Activated T-cell treated with anti-CD3 and anti-CD28 coated beads for 48 hours (primary cell): ENCODE data around the gene MYL9.
"Not testable (repeated sequence)": the region's sequence is repeated elsewhere in the genome, so short reads cannot be mapped to it uniquely, and the experiment has no call there.

Experiments used
- DNase-seq: peaks from one replicate; pipeline ENCODE4 v3.0.0-alpha.2; 2020; ENCODE audit warnings: low read depth

The MYL9 gene

GRCh38 chr20:36549628-36549941, 8.3 kb downstream of the MYL9 start:
- DNase-seq, result no peak

DNA sequence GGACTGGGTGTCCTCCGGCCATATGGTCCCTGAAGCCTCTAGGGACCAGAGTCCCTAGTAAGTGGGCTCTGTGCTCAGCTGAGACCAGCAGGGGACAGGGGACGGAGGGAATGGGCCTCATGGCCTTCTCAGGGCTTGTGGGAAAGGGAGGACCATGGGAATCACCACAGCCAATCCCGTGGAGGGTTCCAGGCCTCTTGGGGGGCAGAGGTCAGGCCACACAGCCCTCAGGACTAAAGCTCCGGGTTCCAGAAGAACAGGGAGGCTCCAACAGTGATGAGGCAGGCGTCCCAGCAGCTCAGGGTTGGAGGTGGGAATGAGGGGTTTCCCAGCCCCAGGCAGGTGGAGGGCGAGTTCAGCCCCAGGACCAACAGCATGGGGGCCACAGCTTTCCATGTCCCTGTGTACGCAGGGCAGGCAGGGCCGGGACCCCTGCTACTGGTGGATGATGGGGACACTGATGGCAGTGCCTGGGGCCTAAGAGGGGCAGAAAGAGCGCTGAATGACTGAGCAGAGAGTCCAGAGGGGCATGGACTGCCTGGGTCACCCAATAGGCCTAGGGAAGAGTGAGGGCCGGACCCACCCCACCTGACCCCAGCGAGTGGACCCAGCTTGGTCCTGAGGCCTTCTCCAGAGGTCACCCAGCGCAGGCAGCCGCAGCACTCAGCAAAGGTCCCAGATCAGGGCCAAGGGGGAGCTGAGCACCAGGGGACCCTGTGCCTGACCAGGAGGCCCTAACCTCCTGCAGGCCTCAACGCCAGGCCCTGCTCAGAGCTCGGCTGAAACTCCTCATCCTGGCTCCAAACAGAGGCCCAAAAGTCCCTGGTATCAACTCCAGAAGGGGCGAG, 8.8 kb downstream of the MYL9 start:
- DNase-seq, result no peak

DNA sequence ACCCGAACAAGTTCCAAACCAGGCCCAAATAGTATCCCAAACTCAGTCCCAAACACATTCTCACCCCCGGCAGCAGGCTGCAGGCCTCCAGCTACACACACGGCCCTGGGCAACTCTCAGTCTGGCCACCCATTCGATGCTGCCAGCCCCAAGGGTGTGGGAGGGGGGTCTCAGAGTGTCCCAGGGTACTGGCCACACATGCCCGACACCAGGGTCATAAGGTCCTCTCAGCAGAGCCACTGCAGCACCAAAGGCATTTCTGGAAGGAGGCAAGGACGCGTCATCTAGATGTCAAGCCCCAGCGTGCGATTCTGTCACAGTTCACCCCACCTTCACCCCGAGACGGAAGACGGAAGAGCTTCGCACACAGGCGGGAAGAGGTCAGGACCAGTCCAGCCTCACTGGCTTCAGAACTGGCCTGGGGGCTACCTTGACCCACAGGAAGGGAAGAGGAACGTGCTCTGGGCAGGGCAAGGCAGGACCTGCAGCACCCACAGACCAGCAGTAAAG, 9.5 kb downstream of the MYL9 start:
- no peak for DNase-seq

DNA sequence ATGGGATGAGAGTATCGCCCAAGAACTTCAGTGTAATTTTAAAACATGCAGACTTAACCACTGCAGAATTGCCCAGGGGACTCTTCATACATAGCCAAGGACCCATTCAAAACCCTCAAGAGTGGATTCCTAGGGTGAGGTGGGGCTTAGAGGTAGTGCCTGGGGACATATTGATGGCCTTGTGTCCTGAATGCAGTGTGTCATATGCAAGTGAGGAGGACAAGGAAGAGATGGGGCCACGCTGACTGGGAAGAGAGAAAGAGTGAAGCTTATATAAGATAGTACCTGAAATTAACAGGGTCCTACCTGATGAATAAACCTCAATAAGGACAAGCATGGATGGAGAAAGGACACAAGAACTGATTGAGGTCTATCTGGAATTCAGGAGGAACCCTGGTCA, 13.9 kb downstream of the MYL9 start:
- DNase-seq, result no peak

GRCh38 chr20:36562724-36563123, 21.4 kb downstream of the MYL9 start:
- DNase-seq, result no peak

- no peak for DNase-seq
Observed at GRCh38 chr20:36563374-36563773, 22.1 kb downstream of the MYL9 start.

DNA sequence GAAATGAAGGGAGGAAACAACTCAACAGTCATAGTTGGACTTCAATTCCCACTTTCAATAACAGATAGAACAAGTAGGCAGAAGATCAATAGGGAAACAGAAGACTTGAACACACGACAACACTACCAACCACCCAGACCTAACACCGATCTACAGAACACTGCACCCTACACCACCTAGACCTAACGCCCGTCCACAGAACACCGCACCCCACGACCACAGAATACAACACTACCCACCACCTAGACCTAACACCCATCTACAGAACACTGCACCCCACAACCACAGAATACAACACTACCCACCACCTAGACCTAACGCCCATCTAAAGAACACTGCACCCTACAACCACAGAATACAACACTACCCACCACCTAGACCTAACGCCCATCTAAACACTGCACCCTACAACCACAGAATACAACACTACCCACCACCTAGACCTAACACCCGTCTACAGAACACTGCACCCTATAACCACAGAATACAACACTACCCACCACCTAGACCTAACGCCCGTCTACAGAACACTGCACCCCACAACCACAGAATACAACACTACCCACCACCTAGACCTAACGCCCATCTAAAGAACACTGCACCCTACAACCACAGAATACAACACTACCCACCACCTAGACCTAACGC, 22.9 kb downstream of the MYL9 start:
- not testable (repeated sequence) for DNase-seq

GRCh38 chr20:36564726-36565121, 23.4 kb downstream of the MYL9 start:
- DNase-seq, result not testable (repeated sequence)

DNA sequence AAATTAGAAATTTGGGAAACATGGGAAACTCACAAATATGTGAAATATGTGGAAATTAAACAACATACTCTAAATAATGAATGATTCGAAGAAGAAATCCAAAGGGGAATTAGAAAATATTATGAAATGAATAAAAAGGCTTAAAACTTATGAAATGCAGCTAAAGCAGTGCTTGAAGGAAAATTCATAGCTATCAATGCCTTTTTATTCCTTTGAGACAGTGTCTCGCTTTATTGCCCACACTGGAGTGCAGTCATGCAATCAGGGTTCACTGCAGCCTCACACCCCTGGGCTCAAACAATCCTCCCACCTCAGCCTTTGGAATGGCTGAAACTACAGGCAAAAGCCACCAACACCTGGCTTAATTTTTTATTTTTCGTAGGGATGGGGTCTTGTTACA, 24.2 kb downstream of the MYL9 start:
- DNase-seq, result no peak

DNA sequence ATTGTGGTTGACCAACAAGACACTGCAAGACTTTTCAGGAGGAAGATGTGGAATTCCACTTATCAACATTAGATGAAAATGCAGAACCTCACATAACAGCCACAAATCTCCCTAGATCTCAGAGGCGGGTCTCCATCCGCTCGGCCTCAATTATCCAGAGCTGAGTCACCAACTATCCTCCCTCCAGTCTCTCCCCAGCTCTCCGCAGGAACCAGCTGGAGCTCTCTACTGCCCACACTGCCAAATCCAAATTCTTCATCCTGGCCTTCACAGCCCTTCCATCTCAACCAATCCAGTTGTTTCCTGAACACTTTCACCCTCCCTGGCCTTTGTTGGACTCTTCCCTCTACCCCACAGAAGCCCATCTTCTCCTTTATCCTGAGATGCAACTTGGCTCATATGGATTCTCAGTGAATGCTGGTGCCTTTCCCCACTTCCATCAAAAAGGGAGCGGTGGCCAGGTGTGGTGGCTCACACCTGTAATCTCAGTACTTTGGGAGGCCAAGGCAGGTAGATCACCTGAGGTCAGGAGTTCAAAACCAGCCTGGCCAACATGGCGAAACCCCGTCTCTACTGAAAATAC, 28.6 kb downstream of the MYL9 start:
- no peak for DNase-seq

- no peak for DNase-seq
Observed at GRCh38 chr20:36571564-36572504, 30.5 kb downstream of the MYL9 start.

GRCh38 chr20:36572701-36573102, 31.4 kb downstream of the MYL9 start:
- DNase-seq, result peak; percentile 68

GRCh38 chr20:36573103-36573797, 31.9 kb downstream of the MYL9 start, which contains the start of gene TGIF2:
Gene TGIF2 (plus strand): TSS chr20:36573597. CDS start chr20:36578775, 5,178 bp downstream.
- peak; percentile 91 for DNase-seq

DNA sequence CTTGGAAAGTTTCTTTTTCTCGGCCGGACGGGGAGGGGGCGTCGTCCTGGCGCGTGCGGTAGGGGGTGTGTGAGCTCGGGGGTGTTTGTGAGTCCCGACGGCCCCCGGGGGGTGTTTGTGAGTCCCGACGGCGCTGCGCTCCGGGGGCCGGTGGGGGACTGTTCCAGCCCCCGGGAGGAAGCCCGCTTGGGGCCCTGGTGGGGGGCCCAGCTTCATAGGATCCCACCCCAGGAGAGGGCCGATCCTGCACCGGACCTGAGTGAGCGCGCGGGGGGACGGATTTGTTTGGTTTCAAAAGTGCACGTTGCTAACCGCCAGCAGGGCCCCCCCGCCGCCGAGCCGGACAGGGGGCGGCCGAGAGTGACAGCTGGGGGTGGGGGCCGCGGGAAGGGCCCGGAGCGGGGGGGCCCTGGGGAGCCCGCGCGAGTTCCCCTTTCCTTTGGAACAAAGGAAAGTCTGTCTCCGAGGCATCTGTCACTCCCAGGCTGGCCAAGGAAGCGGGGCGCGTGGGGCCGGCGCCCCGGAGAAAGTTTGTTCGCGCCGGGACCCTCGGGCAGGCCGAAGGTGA, 32.6 kb downstream of the MYL9 start:
- DNase-seq, result no peak

DNA sequence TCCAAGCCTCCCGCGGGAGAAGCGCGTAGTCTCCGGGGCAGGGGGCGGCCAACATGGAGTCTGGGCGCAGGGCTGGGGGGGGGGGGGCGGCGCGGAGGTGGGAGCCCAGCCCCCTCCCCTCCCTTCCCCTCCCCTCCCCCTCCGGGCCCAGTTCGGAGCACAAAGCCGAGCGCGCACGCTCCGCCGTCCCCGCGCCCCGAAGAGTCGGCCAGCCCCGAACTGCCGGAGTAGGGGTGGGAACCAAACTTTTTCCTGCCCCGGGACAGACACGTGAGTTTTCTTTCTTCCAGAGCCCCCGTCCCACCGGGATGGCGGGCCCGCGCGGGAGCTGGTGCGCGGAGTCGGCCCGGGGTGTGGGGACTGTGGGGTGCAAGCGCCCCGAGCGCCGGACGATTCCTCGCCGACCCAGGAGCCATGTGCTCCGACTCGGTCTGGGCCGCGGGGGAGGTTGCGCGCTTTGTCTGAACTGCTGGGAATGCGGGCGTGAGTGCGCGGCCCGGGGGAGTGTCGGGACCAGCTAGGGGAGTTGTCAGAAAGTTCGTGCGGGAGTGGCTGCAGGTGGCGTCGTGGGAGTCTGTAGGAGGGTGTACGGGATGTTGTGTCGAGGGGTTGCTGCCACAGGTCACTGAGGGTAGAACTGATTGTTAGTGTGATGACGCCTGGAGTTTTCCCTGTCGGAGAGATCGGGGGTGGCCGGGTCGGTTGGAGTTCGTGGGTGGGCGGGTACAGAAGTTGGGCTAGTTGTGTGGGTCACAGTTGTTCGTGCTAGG, 33.2 kb downstream of the MYL9 start:
- DNase-seq, result peak; percentile 42

DNA sequence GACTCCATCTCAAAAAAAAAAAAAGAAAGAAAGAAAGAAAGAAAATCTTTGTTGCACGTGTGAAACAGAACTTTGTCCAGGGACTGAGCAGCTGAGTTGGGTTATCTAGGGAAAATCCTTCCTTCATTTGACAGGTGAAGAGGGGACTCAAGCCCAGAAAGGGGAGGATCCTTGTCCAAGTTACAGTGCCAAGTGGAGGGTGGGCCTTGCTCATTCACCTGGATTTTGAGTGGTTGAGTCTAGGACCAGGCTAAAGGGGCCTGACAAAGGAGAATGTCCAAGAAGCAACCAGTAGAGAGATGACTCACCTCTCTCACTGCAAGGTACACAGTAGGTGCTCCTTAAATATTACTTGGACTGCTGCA, 34.7 kb downstream of the MYL9 start:
- no peak for DNase-seq

- DNase-seq, result no peak
Observed at GRCh38 chr20:36578356-36579041, 37.2 kb downstream of the MYL9 start.

DNA sequence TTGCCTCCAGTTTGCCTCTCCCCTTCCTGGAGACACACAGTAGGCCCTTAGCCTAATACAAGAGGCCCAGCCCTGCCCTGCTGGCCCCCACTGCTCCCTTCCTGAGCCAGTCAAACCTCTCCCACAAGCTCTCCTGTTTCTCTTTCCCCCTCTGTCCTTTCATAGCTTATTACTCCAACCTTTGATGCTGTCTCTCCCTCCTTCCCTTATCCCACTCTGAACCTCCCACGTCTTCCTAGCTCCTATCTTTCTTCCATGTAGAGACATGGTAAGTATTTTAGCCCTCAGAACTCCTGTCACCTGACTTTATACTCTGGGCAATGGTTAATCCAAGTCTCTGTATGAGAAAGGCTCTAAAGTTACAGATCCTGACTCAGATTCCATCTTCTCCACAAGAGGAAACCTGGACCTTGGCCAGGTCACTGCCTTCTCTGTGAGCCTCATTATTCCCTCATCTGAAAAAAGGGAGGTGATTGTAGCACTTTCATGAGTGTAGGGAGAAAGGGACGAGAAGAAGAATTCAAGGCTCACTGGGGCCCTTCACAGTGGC, 38.8 kb downstream of the MYL9 start:
- DNase-seq, result no peak

GRCh38 chr20:36582322-36582721, 41.0 kb downstream of the MYL9 start:
- DNase-seq, result no peak
